DOHH2 (cell line): Measurements from ENCODE around the gene LIMK2.

Experiments used
- H3F3A ChIP-seq: fragments of 200-600 bp; sonication (generic), shearing (Covaris generic); 2 replicates; pipeline ENCODE4 v1.6.0; 2016; ENCODE audit warnings: antibody characterized with exemption, mild to moderate bottlenecking; ENCODE audit not compliant: control insufficient read depth, insufficient read depth
- H3K27ac ChIP-seq: fragments of 200-600 bp; sonication (generic); 2 replicates; pipeline ENCODE4 v1.5.1; 2014; ENCODE audit warnings: low read depth, mild to moderate bottlenecking, low read length, moderate library complexity
- H3K27me3 ChIP-seq: fragments of 200-600 bp; sonication (generic); 2 replicates; pipeline ENCODE4 v1.6.1; 2014; ENCODE audit warnings: mild to moderate bottlenecking, low read length, mixed read lengths; ENCODE audit not compliant: control insufficient read depth
- H3K36me3 ChIP-seq: fragments of 200-600 bp; sonication (generic); 2 replicates; pipeline ENCODE4 v1.6.1; 2014; ENCODE audit warnings: mild to moderate bottlenecking, low read length, moderate library complexity, mixed read lengths; ENCODE audit not compliant: control insufficient read depth
- H3K4me1 ChIP-seq: fragments of 200-600 bp; sonication (generic); 2 replicates; pipeline ENCODE4 v1.6.1; 2014; ENCODE audit warnings: mild to moderate bottlenecking, low read length, mixed read lengths; ENCODE audit not compliant: control insufficient read depth
- H3K4me2 ChIP-seq: fragments of 200-600 bp; sonication (generic); 2 replicates; pipeline ENCODE4 v1.6.0; 2014; ENCODE audit warnings: mild to moderate bottlenecking, low read length, moderate library complexity
- H3K4me3 ChIP-seq: fragments of 200-600 bp; sonication (generic); 2 replicates; pipeline ENCODE4 v1.5.1; 2014; ENCODE audit warnings: mild to moderate bottlenecking, low read length, mixed read lengths
- H3K79me2 ChIP-seq: fragments of 200-600 bp; sonication (generic); 2 replicates; pipeline ENCODE4 v1.6.1; 2014; ENCODE audit warnings: mild to moderate bottlenecking, low read length, mixed read lengths; ENCODE audit not compliant: control insufficient read depth
- H3K9me2 ChIP-seq: fragments of 200-600 bp; sonication (generic); replicated peaks from 2 replicates; pipeline ENCODE4 v1.6.1; 2014; ENCODE audit warnings: mild to moderate bottlenecking, low read length, mixed read lengths; ENCODE audit not compliant: control insufficient read depth
- H3K9me3 ChIP-seq: fragments of 200-600 bp; sonication (generic); 2 replicates; pipeline ENCODE4 v1.6.1; 2014; ENCODE audit warnings: antibody characterized with exemption, low read length, mixed read lengths; ENCODE audit not compliant: control insufficient read depth, insufficient read depth
- H4K20me1 ChIP-seq: fragments of 200-600 bp; sonication (generic); 2 replicates; pipeline ENCODE4 v1.6.0; 2014; ENCODE audit warnings: low read depth, mild to moderate bottlenecking, antibody characterized with exemption, low read length, moderate library complexity; ENCODE audit not compliant: control insufficient read depth, insufficient read depth
- EZH2phosphoT487 ChIP-seq: fragments of 200-600 bp; sonication (generic); IDR thresholded peaks from 2 replicates; pipeline ENCODE4 v1.6.1; 2017; ENCODE audit warnings: borderline replicate concordance, mild to moderate bottlenecking, antibody characterized with exemption, low read length, moderate library complexity, mixed read lengths
- TF ChIP-seq, protein P1 (sequence below): fragments of 200-600 bp; sonication (generic); IDR thresholded peaks from one replicate; pipeline ENCODE4 v1.5.1; 2014; ENCODE audit warnings: antibody characterized with exemption, mild to moderate bottlenecking, low read depth, low read length; ENCODE audit not compliant: poor library complexity, severe bottlenecking

Gene LIMK2

GRCh38 chr22:31281733-31282132 is 69.6 kb downstream of the LIMK2 start:
- Histone ChIP-seq H3F3A (peaks cover 11% of the 10 kb centered on the region), H3K27me3 (no peaks in the 10 kb centered on the region), H3K27ac (no peak overlapping the region), H3K4me2 (no peak overlapping the region), H4K20me1 (no peaks in the 10 kb centered on the region), H3K79me2 (peaks cover 7% of the 10 kb centered on the region), H3K9me3 (no peaks in the 10 kb centered on the region), H3K36me3 (peaks cover 90% of the 10 kb centered on the region), H3K4me1 (peaks cover 25% of the 10 kb centered on the region), H3K9me2 (no peaks in the 10 kb centered on the region), H3K4me3 (no peak overlapping the region)
- TF ChIP-seq EZH2phosphoT487: no peak
- TF ChIP-seq, protein P1, sequence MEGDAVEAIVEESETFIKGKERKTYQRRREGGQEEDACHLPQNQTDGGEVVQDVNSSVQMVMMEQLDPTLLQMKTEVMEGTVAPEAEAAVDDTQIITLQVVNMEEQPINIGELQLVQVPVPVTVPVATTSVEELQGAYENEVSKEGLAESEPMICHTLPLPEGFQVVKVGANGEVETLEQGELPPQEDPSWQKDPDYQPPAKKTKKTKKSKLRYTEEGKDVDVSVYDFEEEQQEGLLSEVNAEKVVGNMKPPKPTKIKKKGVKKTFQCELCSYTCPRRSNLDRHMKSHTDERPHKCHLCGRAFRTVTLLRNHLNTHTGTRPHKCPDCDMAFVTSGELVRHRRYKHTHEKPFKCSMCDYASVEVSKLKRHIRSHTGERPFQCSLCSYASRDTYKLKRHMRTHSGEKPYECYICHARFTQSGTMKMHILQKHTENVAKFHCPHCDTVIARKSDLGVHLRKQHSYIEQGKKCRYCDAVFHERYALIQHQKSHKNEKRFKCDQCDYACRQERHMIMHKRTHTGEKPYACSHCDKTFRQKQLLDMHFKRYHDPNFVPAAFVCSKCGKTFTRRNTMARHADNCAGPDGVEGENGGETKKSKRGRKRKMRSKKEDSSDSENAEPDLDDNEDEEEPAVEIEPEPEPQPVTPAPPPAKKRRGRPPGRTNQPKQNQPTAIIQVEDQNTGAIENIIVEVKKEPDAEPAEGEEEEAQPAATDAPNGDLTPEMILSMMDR: no peak

DNA sequence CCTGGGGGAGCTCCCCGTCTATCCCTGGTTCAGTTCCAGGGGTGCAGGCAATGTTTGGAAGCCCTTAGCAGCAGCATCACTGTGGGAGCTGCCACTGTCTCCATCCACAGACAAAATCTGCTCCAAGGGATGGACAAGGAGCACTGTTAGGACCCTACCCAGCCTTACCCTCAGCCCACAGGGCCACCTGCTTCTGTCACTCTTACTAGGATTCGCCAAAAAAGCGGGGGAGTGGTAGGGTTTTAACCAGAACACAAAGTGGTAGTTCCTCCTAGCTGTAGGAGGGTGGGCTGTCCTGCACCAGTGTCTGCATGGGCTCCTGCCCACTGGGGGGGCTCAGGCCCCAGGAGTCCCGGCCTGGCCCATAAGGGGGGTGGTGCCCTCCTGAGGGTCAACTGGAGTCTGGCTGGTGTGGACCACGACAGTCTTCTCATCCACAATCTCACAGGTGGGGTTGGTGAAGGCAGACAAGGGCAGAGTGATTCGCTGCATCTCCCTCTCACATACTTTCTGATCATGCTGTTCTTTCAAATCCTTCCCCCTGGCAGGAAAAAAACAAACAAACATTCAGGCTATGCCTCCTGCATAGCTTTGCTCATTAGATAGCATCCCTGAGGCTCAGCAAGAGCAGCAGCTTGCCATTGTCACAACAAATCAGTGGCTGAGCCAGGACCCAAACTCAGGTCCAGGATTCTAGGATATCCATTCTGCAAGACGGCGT is 70.8 kb downstream of the LIMK2 start:
- TF ChIP-seq, protein P1: no peak
- TF ChIP-seq EZH2phosphoT487: no peak
- Histone ChIP-seq H3K27ac (no peak overlapping the region), H3K27me3 (no peaks in the 10 kb centered on the region), H3F3A (peaks cover 14% of the 10 kb centered on the region), H3K79me2 (peaks cover 11% of the 10 kb centered on the region), H3K4me3 (no peak overlapping the region), H3K9me2 (no peaks in the 10 kb centered on the region), H3K4me2 (no peak overlapping the region), H3K9me3 (no peaks in the 10 kb centered on the region), H3K36me3 (peaks cover 94% of the 10 kb centered on the region), H3K4me1 (peaks cover 36% of the 10 kb centered on the region), H4K20me1 (no peaks in the 10 kb centered on the region)

- H3K9me3 ChIP-seq: no peaks in the 10 kb centered on the region
- H4K20me1 ChIP-seq: no peaks in the 10 kb centered on the region
- peaks cover 92% of the 10 kb centered on the region for H3K36me3 ChIP-seq
- peaks cover 53% of the 10 kb centered on the region for H3K4me1 ChIP-seq
- peak overlapping the region; percentile 20; the same call in 1 of the 2 replicates for H3K4me2 ChIP-seq
- peaks cover 25% of the 10 kb centered on the region for H3F3A ChIP-seq
- no peak overlapping the region for H3K4me3 ChIP-seq
- TF ChIP-seq, protein P1: no peak
- TF ChIP-seq EZH2phosphoT487: no peak
- no peak overlapping the region; the same call in 1 of the 2 replicates for H3K27ac ChIP-seq
- no peaks in the 10 kb centered on the region for H3K27me3 ChIP-seq
- H3K9me2 ChIP-seq: no peaks in the 10 kb centered on the region
- H3K79me2 ChIP-seq: peaks cover 25% of the 10 kb centered on the region
These were observed 72.4 kb downstream of the LIMK2 start for GRCh38 chr22:31284281-31285155.
